CD4-positive, alpha-beta T cell treated with Interleukin-15 for 4 hours (primary cell): ENCODE measurements around the gene SLC35C1.
A peak's percentile ranks its signal among the peaks of the same experiment; 100 is the strongest.
"Not testable (repeated sequence)": the region's sequence is repeated elsewhere in the genome, so short reads cannot be mapped to it uniquely, and the experiment has no call there.

ENCODE experiments used
- DNase-seq: peaks from one replicate; pipeline ENCODE4 v3.0.0-alpha.2; 2020; ENCODE audit warnings: low spot score

Gene SLC35C1

GRCh38 chr11:45811109-45811435 is 6.1 kb downstream of the SLC35C1 start:
- no peak for DNase-seq

- no peak for DNase-seq
Measured at GRCh38 chr11:45811571-45812290, 6.8 kb downstream of the SLC35C1 start.

- DNase-seq: no peak
Measured at GRCh38 chr11:45812581-45813548, 7.9 kb downstream of the SLC35C1 start.

- DNase-seq: no peak
Measured at GRCh38 chr11:45815747-45816146, 10.8 kb downstream of the SLC35C1 start.

- no peak for DNase-seq
Measured at GRCh38 chr11:45816614-45817013, 11.7 kb downstream of the SLC35C1 start.

- no peak for DNase-seq
Measured at GRCh38 chr11:45817191-45817590, 12.2 kb downstream of the SLC35C1 start.

GRCh38 chr11:45818961-45819605 is 14.1 kb downstream of the SLC35C1 start:
- no peak for DNase-seq

- no peak for DNase-seq
Measured at GRCh38 chr11:45820211-45820857, 15.4 kb downstream of the SLC35C1 start.

- not testable (repeated sequence) for DNase-seq
Measured at GRCh38 chr11:45826492-45826891, 21.5 kb downstream of the SLC35C1 start.

- DNase-seq: no peak
Measured at GRCh38 chr11:45827123-45827522, 22.2 kb downstream of the SLC35C1 start.

GRCh38 chr11:45828996-45829395 is 24.0 kb downstream of the SLC35C1 start:
- no peak for DNase-seq

GRCh38 chr11:45830596-45830995 is 25.6 kb downstream of the SLC35C1 start:
- DNase-seq: no peak

- no peak for DNase-seq
Measured at GRCh38 chr11:45832811-45833441, 28.0 kb downstream of the SLC35C1 start.

- DNase-seq: no peak
Measured at GRCh38 chr11:45833761-45834160, 28.8 kb downstream of the SLC35C1 start.

- DNase-seq: peak; percentile 54
Measured at GRCh38 chr11:45834298-45834756, 29.4 kb downstream of the SLC35C1 start.

- DNase-seq: no peak
Measured at GRCh38 chr11:45839204-45839603, 34.3 kb downstream of the SLC35C1 start.

GRCh38 chr11:45840251-45840650 is 35.3 kb downstream of the SLC35C1 start:
- not testable (repeated sequence) for DNase-seq

GRCh38 chr11:45843158-45843924 is 38.4 kb downstream of the SLC35C1 start:
- DNase-seq: peak; percentile 94

GRCh38 chr11:45844822-45845578 is 40.1 kb downstream of the SLC35C1 start:
- DNase-seq: no peak

- no peak for DNase-seq
Measured at GRCh38 chr11:45846174-45846675, 41.3 kb downstream of the SLC35C1 start.
